Neural progenitor cell (in vitro differentiated cells): ENCODE measurements around the gene ADGRD1. TPM values are rescaled to one million over a fixed set of nuclear protein-coding genes. Genes with fewer than 3 reads are reported as not detected.

Source experiments
- DNase-seq: peaks from one replicate; pipeline ENCODE4 v3.0.0-alpha.2; 2016; ENCODE audit warnings: low spot score
- H2AFZ ChIP-seq: fragments of 200-600 bp; sonication (generic); replicated peaks from 2 replicates; pipeline ENCODE4 v1.6.1; 2016; ENCODE audit warnings: antibody characterized with exemption
- H3F3A ChIP-seq: fragments of 200-600 bp; sonication (generic); 2 replicates; pipeline ENCODE4 v1.6.1; 2016; ENCODE audit warnings: antibody characterized with exemption, low read depth
- H3K27ac ChIP-seq: fragments of 200-600 bp; sonication (generic); 2 replicates; pipeline ENCODE4 v1.5.1; 2016; ENCODE audit warnings: mild to moderate bottlenecking
- H3K27me3 ChIP-seq: fragments of 200-600 bp; sonication (generic); 2 replicates; pipeline ENCODE4 v1.6.1; 2016; ENCODE audit warnings: mild to moderate bottlenecking, moderate library complexity
- H3K36me3 ChIP-seq: fragments of 200-600 bp; sonication (generic); 2 replicates; pipeline ENCODE4 v1.5.1; 2016
- H3K4me1 ChIP-seq: fragments of 200-600 bp; sonication (generic); 2 replicates; pipeline ENCODE4 v1.6.1; 2016; ENCODE audit warnings: mixed run types
- H3K4me2 ChIP-seq: fragments of 200-600 bp; sonication (generic); 2 replicates; pipeline ENCODE4 v1.6.1; 2016
- H3K4me3 ChIP-seq: fragments of 200-600 bp; sonication (generic); 2 replicates; pipeline ENCODE4 v1.5.1; 2016
- H3K79me2 ChIP-seq: fragments of 200-600 bp; sonication (generic); 2 replicates; pipeline ENCODE4 v1.6.1; 2016; ENCODE audit warnings: low read depth
- H3K9ac ChIP-seq: fragments of 200-600 bp; sonication (generic); 2 replicates; pipeline ENCODE4 v1.6.1; 2016
- H3K9me3 ChIP-seq: fragments of 200-600 bp; sonication (generic); 2 replicates; pipeline ENCODE4 v1.5.1; 2016; ENCODE audit warnings: low read depth
- H4K20me1 ChIP-seq: fragments of 200-600 bp; sonication (generic); 2 replicates; pipeline ENCODE4 v1.6.1; 2016; ENCODE audit warnings: low read depth
- H3K27ac Mint-ChIP-seq: 3 replicates; pipeline ENCODE4 v1.8.0; 2021; ENCODE audit warnings: mixed read lengths
- H3K27me3 Mint-ChIP-seq: 2 replicates; pipeline ENCODE4 v1.8.0; 2022; ENCODE audit warnings: low read depth, mild to moderate bottlenecking, inconsistent platforms, moderate library complexity, mixed read lengths; ENCODE audit not compliant: insufficient read depth
- H3K36me3 Mint-ChIP-seq: 3 replicates; pipeline ENCODE4 v1.8.0; 2021; ENCODE audit warnings: mixed read lengths
- H3K4me1 Mint-ChIP-seq: 3 replicates; pipeline ENCODE4 v1.8.0; 2021; ENCODE audit warnings: mixed read lengths
- H3K4me3 Mint-ChIP-seq: 3 replicates; pipeline ENCODE4 v1.8.0; 2021; ENCODE audit warnings: mild to moderate bottlenecking, moderate library complexity, mixed read lengths
- H3K9me3 Mint-ChIP-seq: 3 replicates; pipeline ENCODE4 v1.8.0; 2020; ENCODE audit warnings: mixed read lengths
- CTCF ChIP-seq: fragments of 200-600 bp; sonication (generic); IDR thresholded peaks from 2 replicates; pipeline ENCODE4 v1.5.1; 2017; ENCODE audit warnings: antibody characterized with exemption, mild to moderate bottlenecking
- EZH2 ChIP-seq: fragments of 200-600 bp; sonication (generic); IDR thresholded peaks from 2 replicates; pipeline ENCODE4 v1.6.1; 2017; ENCODE audit warnings: antibody characterized with exemption, mild to moderate bottlenecking, moderate library complexity
- EZH2phosphoT487 ChIP-seq: fragments of 200-600 bp; sonication (generic); IDR thresholded peaks from 2 replicates; pipeline ENCODE4 v1.6.1; 2017; ENCODE audit warnings: antibody characterized with exemption
- total RNA-seq: library from RNA; depleted of rRNA; stranded (reverse); fragments of >200 nt; gene quantifications from 2 replicates; pipeline ENCODE4 v1.2.3, GENCODE V29; 2015; ENCODE audit warnings: low replicate concordance

ADGRD1 gene
- total RNA-seq, 1 donor from 2014 or later, result not detected

GRCh38 chr12:131137009-131137835 is 183.5 kb downstream of the ADGRD1 start:
- H3K27ac ChIP-seq, result no peak overlapping the region
- peaks cover 7% of the 10 kb centered on the region for H3K4me1 ChIP-seq
- no peaks in the 10 kb centered on the region for H3K36me3 Mint-ChIP-seq
- H3K27me3 ChIP-seq, result no peaks in the 10 kb centered on the region
- TF ChIP-seq EZH2phosphoT487, result no peak
- no peak for TF ChIP-seq CTCF
- no peak for TF ChIP-seq EZH2
- no peaks in the 10 kb centered on the region for H4K20me1 ChIP-seq
- H3K27me3 Mint-ChIP-seq, result peaks cover 10% of the 10 kb centered on the region
- no peaks in the 10 kb centered on the region for H3K36me3 ChIP-seq
- H3K9me3 ChIP-seq, result no peaks in the 10 kb centered on the region
- H3K27ac Mint-ChIP-seq, result peak overlapping the region; percentile 67
- no peak overlapping the region for H3K4me2 ChIP-seq
- peaks cover 36% of the 10 kb centered on the region for H3K4me1 Mint-ChIP-seq
- H3K79me2 ChIP-seq, result no peaks in the 10 kb centered on the region
- H2AFZ ChIP-seq, result no peak overlapping the region
- no peak overlapping the region for H3K9ac ChIP-seq
- no peaks in the 10 kb centered on the region for H3F3A ChIP-seq
- no peak overlapping the region for H3K4me3 Mint-ChIP-seq
- no peak overlapping the region for H3K4me3 ChIP-seq
- H3K9me3 Mint-ChIP-seq, result no peaks in the 10 kb centered on the region
- DNase-seq, result no peak

- Histone ChIP-seq H3K36me3 (no peaks in the 10 kb centered on the region), H3K9me3 (no peaks in the 10 kb centered on the region), H3K27ac (no peak overlapping the region), H3K9ac (no peak overlapping the region), H3K4me3 (no peak overlapping the region), H4K20me1 (no peaks in the 10 kb centered on the region), H3K79me2 (no peaks in the 10 kb centered on the region), H3K4me2 (no peak overlapping the region), H2AFZ (no peak overlapping the region), H3K4me1 (peaks cover 7% of the 10 kb centered on the region), H3F3A (no peaks in the 10 kb centered on the region), H3K27me3 (no peaks in the 10 kb centered on the region)
- H3K36me3 Mint-ChIP-seq, result no peaks in the 10 kb centered on the region
- H3K27me3 Mint-ChIP-seq, result peaks cover 8% of the 10 kb centered on the region
- TF ChIP-seq EZH2 (no peak), EZH2phosphoT487 (no peak), CTCF (no peak)
- H3K9me3 Mint-ChIP-seq, result no peaks in the 10 kb centered on the region
- no peak for DNase-seq
- no peak overlapping the region for H3K4me3 Mint-ChIP-seq
- H3K4me1 Mint-ChIP-seq, result peaks cover 34% of the 10 kb centered on the region
- peak overlapping the region; percentile 77 for H3K27ac Mint-ChIP-seq
Observed at GRCh38 chr12:131137836-131138637, 184.3 kb downstream of the ADGRD1 start.

GRCh38 chr12:131138638-131139362 is 185.1 kb downstream of the ADGRD1 start:
- H3K9me3 Mint-ChIP-seq, result no peaks in the 10 kb centered on the region
- H2AFZ ChIP-seq, result no peak overlapping the region
- no peaks in the 10 kb centered on the region for H3K9me3 ChIP-seq
- H3K36me3 Mint-ChIP-seq, result no peaks in the 10 kb centered on the region
- H3K27ac ChIP-seq, result no peak overlapping the region
- H3K36me3 ChIP-seq, result no peaks in the 10 kb centered on the region
- no peak overlapping the region for H3K4me3 ChIP-seq
- TF ChIP-seq CTCF (no peak), EZH2 (no peak), EZH2phosphoT487 (no peak)
- no peaks in the 10 kb centered on the region for H3F3A ChIP-seq
- peaks cover 7% of the 10 kb centered on the region for H3K4me1 ChIP-seq
- no peak for DNase-seq
- no peak overlapping the region for H3K9ac ChIP-seq
- no peak overlapping the region for H3K4me2 ChIP-seq
- peak overlapping the region; percentile 63 for H3K27ac Mint-ChIP-seq
- no peaks in the 10 kb centered on the region for H3K27me3 ChIP-seq
- peak overlapping the region; percentile 13 for H3K4me3 Mint-ChIP-seq
- H4K20me1 ChIP-seq, result no peaks in the 10 kb centered on the region
- H3K79me2 ChIP-seq, result no peaks in the 10 kb centered on the region
- H3K4me1 Mint-ChIP-seq, result peaks cover 32% of the 10 kb centered on the region
- H3K27me3 Mint-ChIP-seq, result peaks cover under 1% of the 10 kb centered on the region
